PC-3 (cell line): ENCODE results near the gene KCNQ5.

ENCODE experiments used
- EZH2 ChIP-seq: fragments of 300-600 bp; sonication (generic); IDR thresholded peaks from one replicate; pipeline ENCODE4 v1.6.1; 2017; ENCODE audit warnings: antibody characterized with exemption, mild to moderate bottlenecking, low read length; ENCODE audit not compliant: unreplicated experiment
- EZH2phosphoT487 ChIP-seq: fragments of 300-600 bp; sonication (generic); IDR thresholded peaks from 2 replicates; pipeline ENCODE4 v1.6.1; 2018; ENCODE audit warnings: mild to moderate bottlenecking, antibody characterized with exemption, low read length, borderline replicate concordance
- TF ChIP-seq, protein P1 (sequence below): fragments of 300-600 bp; sonication (generic); conservative IDR thresholded peaks from 2 replicates; pipeline ENCODE4 v1.5.1; 2017; ENCODE audit warnings: antibody characterized with exemption, low read depth, mild to moderate bottlenecking, low read length

DNA sequence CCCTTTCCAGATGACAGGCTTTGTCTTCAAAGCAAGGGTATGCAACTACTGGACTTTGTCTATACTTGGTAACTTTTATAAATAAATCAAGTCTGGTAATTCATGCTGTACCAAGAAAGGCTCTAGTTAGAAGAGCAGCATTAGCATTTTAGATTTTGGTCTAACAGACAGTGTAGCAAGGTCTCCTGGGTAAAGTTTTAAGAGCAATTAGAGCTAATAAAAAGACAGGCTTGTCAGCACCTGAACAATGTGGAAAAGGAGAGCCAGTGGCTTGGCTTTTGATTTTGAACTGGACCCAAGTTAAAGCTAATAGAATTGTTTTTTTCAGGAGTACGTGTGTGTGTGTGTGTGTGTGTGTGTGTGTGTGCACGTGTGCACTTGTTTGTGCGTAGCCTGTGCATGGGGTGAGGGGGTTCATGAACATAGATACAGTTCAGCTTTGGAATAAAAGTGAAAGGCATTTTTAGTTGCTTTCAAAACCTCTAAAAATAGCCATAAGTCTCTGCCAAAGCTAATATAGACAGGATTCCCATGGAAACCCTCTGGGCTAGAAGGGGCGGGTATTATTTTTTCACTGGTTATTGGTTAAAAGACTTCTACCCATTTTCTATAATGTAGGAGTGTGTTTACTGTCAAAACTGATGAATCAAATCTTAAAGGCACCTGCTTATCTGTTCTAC, 138.4 kb downstream of the KCNQ5 start:
- TF ChIP-seq, protein P1, sequence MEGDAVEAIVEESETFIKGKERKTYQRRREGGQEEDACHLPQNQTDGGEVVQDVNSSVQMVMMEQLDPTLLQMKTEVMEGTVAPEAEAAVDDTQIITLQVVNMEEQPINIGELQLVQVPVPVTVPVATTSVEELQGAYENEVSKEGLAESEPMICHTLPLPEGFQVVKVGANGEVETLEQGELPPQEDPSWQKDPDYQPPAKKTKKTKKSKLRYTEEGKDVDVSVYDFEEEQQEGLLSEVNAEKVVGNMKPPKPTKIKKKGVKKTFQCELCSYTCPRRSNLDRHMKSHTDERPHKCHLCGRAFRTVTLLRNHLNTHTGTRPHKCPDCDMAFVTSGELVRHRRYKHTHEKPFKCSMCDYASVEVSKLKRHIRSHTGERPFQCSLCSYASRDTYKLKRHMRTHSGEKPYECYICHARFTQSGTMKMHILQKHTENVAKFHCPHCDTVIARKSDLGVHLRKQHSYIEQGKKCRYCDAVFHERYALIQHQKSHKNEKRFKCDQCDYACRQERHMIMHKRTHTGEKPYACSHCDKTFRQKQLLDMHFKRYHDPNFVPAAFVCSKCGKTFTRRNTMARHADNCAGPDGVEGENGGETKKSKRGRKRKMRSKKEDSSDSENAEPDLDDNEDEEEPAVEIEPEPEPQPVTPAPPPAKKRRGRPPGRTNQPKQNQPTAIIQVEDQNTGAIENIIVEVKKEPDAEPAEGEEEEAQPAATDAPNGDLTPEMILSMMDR: no peak
- TF ChIP-seq EZH2 (no peak), EZH2phosphoT487 (no peak)
